GM18517 (cell line): ENCODE measurements around the gene VAPB.

Source experiments
- ATAC-seq: cut with Tn5 transposase; IDR thresholded peaks from one replicate; pipeline ENCODE4 v1.9.1; 2021; ENCODE audit warnings: mild to moderate bottlenecking, moderate library complexity; ENCODE audit not compliant: unreplicated experiment

Gene VAPB

DNA sequence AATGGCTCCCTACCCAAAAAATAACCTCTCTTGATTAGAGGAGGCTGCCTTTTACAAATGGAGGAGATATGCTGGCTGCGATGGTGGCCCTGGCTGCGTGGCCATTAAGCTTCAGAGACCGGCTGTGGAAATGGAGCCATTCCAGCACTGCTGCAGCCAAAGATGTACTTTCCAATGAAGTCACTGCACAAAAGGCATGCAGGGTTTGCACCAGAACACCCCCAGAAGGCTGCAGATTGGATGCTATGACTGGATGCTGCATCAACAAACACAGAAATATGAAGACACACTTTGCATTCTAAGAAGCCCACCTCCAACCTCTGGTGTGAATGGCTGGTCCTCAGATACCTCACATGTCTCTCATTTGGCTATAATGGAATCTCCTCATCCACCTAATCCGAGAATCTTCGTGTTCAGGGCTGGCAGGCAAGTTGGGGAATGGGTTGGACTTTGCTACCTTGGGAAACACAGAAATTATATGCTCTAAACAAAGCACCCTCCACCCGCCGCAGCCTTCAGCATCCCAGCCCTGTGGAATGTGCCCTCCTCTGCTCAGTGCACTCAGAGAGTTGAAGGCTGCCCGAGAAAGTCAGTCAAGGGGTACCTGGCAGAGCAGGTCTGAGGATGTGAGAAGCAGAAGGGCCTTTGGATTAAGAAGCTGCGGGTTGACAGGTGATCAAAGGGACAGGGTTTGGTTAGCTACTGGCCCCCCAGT, 90.9 kb downstream of the VAPB start:
- no peak for ATAC-seq

DNA sequence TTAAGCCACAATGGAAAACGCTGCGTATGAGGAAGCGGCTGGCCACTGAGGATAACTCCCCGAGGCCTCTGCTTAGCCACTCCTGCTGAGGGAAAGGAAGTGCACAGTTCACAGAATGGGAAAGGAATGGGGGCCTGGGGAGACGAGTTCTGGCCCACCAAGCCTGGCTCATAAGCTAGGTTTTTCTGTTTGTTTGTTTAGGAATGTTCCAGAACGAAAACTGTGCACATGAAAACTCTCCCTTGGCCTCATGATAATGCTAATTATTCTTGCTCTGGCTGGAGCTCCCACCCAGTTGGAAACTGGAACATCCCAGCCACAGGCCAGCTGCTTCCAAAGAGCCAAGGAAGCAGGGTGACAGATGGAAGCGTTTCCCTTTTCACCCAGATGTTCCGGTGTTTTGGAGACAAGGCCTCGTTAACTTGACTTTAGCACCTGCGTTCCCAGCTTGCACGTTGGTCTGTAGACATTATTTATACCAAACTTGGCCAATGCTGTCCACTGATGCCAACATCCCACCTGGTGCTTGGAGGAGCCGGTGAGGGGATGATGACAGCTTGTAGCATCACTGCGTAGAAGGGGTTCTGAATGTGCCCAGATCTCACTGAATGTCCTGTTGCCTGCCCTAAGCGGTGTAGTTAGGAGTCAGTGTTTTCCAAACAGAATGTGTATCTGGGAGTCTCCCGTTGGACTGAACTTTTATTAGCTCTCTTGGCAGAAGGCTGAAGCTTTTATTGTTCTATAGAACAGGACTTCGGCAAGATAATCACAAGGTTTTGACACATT, 91.7 kb downstream of the VAPB start:
- ATAC-seq: no peak

DNA sequence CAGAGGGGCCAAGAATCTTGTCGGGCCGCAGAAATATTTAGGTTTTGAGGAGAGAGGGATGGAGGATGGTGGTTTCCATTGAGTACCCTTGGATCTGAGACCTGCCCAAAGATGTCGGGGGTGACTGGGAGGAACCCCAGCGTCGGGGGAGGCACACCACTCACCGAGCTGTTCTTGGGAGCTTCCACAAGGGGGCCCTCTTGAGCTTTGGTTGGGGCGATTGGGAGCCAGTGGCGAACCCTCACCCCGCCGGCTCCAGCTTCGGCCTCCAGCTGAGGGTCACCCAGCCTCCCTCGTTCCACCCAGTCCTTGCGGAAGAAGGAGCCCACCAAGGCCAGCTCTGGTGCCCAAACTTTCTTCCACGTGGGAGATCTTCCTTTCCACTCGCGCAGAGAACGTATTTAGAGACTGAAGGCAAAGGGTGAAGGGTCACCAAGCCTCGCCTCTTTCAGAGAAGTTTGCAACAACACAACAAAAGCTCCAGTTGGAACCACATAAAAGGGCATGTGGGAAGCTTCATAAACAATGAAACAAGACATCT, 92.5 kb downstream of the VAPB start:
- no peak for ATAC-seq

DNA sequence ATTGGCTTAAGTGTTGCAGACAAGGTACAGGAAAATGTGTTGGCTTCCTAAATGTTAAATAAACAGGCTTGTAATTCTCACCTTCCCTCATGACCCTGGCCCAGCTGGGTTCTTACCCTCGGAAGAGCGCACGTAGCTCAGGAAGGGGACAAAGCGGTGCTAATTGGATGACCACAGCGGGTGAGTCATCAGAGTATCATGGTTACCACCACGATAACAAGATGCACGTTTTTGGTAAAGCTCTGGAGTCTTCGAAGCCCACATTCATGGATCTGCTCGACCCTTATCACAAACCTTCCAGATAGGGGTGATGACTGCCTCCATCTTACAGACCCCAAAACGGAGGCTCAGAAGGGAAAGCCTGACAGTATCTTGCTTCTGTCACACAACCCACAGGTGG, 93.4 kb downstream of the VAPB start:
- ATAC-seq: no peak

DNA sequence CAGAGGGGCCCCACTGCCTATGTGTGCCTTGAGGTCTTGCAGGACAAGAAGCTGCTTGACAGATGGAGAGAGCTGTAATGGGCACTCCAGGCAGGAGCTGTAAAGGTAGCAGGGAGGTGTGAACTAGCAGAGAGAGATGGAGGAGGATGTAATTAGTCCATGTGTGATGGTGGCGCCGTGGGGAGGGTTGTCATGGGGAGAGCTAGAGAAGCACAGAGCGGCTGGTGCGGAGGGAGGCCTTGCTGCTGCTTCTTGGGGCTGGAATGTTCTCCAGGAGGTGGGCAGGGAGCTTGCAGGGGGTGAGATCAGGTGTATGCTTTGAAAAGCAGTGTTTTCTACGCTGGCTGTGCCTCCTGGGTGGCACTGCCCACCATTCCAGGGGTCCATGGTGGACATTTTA, 94.0 kb downstream of the VAPB start:
- no peak for ATAC-seq

DNA sequence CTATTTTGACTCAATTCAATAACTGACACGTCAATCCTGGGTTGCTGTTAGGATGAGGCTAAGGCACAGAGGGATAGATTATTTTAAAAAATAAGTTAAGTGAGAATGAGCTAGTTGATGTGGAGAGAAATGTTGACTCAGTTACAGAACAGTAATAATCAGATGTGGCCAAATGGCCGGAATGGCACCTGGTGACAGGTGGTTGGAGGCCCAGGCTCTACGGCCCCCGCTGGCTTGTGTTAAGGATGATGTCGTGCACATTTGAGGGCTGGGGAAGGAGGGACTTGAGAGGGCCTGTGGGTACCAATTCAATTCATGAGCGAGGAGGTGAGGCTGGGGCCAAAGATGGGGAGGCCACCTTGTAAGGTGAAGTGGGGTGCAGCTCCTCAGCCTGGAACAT, 94.4 kb downstream of the VAPB start:
- ATAC-seq: no peak

DNA sequence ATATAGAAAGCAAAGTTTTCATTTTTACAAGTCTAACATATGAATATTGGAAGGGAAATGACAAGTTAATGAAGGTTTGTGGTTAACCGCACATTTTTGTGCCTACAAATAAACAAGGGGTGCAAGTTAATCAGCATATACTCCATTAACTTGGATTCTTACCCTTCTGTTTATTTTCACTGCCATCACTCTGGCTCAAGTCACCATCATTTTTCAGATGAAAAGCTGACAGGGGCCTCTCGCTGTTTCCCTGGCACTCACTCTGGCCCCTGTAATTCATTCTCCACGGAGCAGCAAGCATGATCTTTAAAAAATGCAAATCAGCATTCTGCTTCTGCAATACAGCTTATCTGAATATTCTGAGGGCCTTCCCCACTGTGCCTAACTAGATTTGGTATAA, 96.4 kb downstream of the VAPB start:
- ATAC-seq: no peak

DNA sequence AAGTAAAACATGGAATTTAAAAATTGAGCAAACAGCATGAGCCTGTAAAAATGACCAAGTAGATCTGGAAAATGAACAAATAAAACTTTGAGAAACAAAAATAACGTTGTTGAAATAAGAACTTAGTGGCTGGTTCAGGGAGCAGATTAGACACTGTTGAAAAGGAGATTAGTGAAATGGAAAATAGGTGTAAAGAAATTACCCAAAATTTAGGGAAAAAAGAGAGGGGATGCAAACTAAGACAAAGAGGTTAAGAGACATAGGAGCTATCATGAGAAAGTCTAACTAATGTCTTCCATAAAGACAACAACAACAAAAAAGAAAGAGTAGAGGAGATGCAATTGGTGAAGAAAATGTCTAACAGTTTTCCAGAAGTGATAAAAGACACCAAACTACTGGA, 97.2 kb downstream of the VAPB start:
- no peak for ATAC-seq

DNA sequence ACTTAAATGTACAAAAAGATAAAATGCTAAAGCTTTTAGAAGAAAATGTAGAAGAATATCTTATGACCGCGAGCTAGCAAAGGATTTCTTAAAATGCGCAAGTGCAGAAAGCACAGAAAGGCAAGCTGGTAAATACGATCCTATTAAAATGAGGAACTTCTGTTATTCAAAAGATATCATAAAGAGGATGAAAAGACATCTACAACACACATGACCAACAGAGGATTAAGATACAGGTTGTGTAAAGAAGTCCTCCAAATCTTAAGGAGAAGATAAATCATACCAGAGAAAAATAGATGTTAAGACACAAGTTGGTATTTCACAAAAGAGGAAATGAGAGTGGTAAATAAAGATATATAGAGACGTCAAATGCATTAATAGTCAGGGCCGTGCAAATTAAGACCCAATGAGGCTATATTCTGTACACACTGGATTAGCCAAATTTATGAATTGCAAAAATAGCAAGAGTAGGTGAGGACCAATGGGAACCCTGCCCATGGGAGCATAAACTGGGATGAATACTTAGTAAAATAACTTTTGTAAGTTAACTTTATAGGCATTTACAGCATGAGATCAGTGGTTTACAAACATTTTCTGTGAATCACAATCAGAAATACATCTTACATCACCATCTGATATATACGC, 103.2 kb downstream of the VAPB start:
- no peak for ATAC-seq

DNA sequence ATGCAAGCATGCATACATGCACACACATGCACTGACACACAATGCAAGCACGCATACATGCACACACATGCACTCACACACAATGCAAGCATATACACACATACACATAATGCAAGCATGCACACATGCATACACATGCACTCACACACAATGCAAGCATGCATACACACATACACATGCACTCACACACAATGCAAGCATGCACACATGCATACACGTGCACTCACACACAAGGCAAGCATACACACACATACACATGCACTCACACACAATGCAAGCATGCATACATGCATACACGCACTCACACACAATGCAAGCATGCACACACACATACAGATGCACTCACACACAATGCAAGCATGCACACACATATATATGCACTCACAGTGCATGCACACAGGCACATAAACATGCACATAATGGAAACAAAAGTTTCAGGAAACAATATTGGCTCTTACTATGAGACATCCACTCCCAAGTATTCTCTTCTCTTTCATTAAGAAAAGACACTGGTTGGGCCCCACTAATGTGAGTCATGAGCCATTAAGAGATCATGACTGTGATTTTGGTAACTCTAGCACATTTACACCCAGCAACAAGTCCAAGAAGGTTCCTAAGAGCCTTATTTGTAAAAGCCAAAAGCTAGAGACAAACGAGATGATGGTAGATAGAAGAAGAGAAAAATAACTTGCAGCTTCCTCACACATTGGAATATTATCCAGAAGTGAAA, 103.9 kb downstream of the VAPB start:
- no peak for ATAC-seq

DNA sequence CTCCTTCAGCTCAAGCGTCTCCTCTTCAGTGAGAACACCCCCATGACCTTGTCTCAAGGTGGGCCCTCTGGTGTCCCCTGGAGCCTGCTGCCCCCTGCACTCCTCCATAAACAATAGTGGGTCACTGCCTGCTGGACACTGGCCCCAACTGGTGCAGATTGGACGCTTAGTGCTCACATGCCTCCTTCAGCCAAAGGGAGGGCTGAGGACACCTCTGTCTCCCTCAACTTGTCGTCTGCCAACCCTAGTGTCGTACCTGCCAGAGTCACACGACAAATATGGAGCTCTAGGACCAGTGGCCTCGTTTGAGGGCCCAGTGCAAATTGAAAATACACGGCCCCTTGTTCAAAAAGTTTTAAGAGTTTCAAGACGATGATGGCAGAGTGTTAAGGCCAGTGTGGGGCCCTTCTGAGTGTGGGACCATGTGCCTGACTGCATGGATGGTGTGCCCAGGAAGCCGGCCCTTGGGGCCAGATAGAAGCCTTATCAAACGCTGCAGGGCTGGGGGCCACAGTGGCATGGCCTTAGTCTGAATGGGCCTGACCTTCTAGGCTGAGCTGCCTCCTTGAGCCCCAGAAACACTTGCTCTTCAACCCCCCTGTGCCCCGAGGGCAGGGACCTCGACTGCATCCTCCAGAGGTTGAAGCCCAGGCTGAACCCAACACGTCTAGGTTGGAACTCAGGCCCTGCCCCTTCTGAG, 106.0 kb downstream of the VAPB start:
- no peak for ATAC-seq

DNA sequence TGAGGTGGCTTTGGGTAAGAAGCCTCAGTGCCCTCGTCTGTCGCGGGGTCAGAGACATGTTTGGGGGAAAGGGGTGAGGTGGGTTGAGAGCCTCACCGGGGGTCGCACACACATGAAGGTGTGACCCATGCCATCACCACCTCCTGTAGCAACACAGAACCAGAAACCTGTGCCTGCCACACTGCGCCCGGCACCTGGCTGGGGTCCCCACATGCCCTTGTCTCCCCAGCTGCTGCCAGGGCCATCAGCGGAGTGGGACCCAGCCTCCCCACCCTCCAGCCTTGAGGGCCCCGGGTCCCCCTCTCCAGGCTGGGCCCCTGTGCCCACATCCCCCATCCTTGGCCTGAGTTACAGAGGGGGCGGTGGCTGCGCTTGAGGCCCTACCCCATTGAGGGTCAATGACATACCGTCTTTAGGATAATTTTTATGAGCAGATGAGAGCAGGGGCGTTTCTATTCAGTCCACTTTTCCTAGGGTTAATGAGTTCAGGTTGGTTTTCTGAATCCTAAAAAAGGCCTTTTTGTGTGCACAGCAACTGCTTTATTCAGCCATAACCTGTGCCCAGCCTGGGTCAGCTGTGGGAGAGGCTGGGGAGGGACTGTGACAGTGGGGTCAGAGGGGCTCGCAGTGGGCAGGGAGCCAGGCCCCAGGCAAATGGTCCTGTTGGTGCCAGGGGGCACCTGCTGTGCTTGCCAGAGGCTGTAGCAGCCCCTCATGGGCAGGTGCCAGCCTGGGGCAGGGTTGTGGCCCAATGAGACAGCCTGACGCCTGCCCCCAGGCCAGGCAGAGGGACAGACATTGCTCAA, 106.8 kb downstream of the VAPB start:
- ATAC-seq: no peak

DNA sequence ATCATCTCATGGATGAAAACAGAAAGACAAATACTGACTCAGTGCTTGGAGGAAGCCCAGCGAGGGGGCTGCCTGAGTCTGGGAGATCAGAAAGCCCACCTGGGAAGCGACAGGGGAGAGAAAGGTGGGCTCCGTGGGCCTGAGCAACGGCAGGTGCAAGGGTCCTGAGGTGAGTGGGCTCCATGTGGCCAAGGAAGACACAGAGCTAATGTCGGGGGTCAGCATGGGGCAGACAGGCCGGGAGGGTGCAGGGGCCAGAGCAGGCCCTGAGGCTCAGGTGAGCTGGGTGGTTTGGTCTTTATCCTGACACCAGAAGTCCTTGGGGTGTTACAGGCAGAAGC, 107.4 kb downstream of the VAPB start:
- ATAC-seq: no peak

DNA sequence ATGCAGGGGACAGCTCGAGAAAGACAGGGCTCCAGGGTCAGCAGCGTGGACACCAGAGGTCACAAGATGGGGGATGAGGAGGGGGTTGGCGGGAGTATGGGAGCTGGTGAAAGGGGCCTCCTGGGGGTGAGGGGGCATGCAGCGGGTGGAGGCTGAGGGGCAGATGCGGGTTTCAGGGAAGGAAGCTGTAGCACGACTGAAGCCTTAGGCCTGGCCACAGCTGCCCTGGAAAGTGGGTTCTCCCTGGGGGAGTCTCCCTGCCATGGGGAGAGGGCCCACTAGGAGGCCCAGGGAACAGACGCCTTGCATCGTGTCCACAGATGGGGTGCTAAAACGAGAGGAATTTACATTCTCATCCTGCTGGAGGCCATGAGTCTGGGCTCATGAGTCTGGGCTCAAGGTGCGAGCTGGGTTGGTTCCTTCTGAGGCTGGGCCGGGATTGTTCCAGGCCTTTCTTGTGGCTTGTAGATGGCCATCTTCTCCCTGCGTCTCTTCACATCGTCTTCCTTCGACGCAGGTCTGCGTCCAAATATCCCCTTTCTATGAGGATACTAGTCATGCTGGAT, 108.1 kb downstream of the VAPB start:
- no peak for ATAC-seq

DNA sequence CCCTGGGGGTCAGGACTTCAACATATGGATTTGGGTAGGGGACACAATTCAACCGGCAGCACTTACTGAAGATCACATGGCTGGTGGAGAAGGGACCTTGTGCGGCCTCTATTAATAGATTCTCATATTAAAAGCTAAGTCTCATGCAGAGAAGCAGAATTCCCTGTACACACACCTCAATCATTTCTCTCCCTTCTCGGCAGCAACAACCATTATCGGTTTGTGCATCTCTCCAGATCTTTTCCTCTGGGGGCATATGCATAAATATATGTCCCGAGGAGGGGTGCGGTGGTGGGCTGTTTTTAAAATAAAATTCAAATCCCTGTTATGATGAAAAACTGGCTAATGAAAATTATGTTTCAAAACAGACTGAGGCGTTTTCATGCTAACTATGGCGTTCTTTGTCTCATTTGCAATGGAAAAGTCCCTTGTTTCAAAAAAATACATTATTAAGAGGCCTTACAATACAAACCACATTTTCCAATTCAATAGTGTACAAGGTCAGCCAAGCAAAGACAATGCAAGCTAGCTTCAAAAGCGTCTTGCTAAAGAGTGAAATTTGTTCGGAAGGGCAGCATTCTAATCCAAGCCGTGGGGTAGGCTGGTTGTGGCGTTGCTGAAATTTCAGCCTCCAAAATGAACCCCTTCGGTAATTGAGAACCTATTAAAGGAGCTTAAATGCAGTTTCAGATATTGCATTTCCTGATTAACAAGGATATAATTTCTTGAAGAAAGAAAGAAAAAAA, 108.9 kb downstream of the VAPB start:
- ATAC-seq: no peak

DNA sequence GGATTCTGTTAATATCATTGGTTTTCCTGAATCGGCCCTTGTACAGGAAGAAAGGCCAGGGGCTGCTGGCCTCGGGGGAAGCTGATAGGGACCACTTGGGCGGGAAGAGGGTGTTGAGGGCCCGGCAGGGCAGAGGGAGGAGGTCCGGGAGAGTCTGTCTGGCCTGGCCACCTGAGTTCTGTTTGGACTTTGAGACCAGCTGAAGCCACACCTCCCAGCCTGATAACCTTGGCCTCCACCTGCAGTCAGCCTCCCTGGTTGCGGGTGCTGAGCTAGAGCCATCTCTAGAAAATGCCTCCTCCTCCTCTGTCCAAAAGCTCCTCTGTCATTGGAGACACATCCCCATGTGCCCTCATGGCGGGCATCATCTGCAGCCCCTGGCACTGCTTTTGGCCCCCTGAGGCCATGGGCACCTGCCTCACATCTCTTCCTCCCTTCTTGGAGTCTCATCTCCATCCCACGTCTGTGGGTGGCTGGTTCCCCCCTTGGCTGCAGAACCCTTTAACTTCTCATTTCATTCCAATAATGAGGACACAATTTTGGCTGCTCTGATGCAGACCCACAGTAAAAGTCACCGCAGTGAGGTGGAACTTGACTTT, 109.5 kb downstream of the VAPB start:
- ATAC-seq: no peak

DNA sequence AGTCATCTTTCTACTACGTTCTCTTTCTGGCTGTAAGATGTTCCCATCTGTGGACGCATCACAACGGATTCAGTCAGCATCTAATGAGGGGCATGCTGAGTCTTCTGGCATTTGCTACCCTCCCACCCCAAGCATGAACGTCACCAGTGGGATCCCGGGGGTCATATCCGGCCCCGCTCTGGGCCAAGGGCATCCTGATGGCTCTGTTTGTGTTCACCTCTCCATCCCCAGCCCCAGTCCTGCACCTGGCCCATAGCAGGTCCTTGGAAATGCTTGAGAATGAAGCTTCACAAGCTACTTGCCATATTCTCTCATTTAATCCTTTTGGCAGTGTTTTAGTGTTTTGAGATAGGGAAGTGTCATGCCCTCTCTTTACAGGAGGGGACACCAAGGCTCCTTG, 111.2 kb downstream of the VAPB start:
- no peak for ATAC-seq
